ENCODE results near the gene FAM20C.
A peak's percentile ranks its signal among the peaks of the same experiment; 100 is the strongest.

- TF ChIP-seq CTCF (IDR thresholded peaks at IDR 0.05) (peak in 1 of 3 experiments; percentile 6), POLR2AphosphoS5 (IDR thresholded peaks at IDR 0.05) (no peak), POLR2A (IDR thresholded peaks at IDR 0.05; ENCODE audit: low read depth) (no peak)
Measured at GRCh38 chr7:234051-234707, 41.8 kb downstream of the FAM20C start.
